ENCODE data around the gene PCDH12. TPM values are rescaled to one million over a fixed set of nuclear protein-coding genes. Genes with fewer than 3 reads are reported as not detected.

Gene PCDH12
- total and polyA plus RNA-seq, 8 donors = 9.8 to 42.7 (median 37.4) TPM

DNA sequence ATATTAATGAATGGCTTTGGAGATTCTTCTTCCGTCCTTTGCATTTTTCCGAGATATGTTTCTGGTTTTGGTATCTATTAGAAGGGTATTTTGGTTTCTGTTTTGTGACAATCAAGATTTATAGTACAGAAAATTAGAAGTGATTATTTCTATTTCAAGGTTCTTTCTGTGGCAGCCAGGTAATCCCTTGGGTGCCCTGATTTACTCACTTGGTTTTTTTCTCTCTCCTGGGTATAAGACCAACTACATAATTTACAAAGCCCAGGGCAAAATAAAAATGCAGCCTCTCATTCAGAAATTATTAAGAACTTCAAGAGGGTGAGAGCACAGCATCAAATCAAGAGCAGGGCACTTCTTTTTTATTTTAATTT is 8.9 kb upstream of the PCDH12 start:
- Histone ChIP-seq H3K27me3 (no peaks in the 10 kb centered on the region), H3K4me3 (no peak overlapping the region), H3K9me3 (no peaks in the 10 kb centered on the region), H3K36me3 (peaks cover 0 to 4% of the 10 kb centered on the region in 2 donors), H3K4me1 (peaks cover 10 to 26% of the 10 kb centered on the region in 2 donors), H3K27ac (no peak overlapping the region)
- intact Hi-C loops (cut with DNase I) = no loop called here
- DNase-seq (no peak), ATAC-seq (no peak)
- TF ChIP-seq, protein P1, sequence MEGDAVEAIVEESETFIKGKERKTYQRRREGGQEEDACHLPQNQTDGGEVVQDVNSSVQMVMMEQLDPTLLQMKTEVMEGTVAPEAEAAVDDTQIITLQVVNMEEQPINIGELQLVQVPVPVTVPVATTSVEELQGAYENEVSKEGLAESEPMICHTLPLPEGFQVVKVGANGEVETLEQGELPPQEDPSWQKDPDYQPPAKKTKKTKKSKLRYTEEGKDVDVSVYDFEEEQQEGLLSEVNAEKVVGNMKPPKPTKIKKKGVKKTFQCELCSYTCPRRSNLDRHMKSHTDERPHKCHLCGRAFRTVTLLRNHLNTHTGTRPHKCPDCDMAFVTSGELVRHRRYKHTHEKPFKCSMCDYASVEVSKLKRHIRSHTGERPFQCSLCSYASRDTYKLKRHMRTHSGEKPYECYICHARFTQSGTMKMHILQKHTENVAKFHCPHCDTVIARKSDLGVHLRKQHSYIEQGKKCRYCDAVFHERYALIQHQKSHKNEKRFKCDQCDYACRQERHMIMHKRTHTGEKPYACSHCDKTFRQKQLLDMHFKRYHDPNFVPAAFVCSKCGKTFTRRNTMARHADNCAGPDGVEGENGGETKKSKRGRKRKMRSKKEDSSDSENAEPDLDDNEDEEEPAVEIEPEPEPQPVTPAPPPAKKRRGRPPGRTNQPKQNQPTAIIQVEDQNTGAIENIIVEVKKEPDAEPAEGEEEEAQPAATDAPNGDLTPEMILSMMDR (IDR thresholded peaks at IDR 0.05) = no peak

- DNase-seq (no peak), ATAC-seq (no peak)
- intact Hi-C loops (cut with DNase I) = no loop called here
- Histone ChIP-seq H3K9me3 (no peaks in the 10 kb centered on the region), H3K36me3 (no peaks in the 10 kb centered on the region), H3K27ac (no peak overlapping the region), H3K27me3 (no peaks in the 10 kb centered on the region), H3K4me3 (no peak overlapping the region), H3K4me1 (peaks cover 10 to 28% of the 10 kb centered on the region in 2 donors)
- TF ChIP-seq, protein P1 (IDR thresholded peaks at IDR 0.05) = no peak
Observed at GRCh38 chr5:141966275-141966962, 8.4 kb upstream of the PCDH12 start.

DNA sequence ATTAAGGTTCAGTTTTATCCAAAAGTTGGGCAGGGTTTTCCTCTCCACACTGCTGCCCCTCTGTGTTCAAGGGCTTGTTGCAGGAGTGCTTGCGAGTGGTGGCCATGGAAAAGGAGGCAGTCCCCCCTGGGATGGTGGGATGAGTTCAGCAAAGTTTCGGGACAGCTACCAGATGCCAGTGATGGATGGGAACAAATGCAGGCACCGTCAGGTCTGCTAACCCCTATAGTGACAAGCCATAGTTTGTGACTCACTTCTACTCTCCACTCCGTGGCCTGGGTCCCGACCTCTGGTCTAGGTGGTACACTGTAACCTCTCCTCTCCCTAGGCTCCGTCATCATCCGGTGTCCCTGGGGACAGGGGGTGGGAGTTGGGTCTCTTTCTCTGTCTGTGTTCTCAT is 7.1 kb upstream of the PCDH12 start:
- Histone ChIP-seq H3K36me3 (no peaks in the 10 kb centered on the region), H3K4me3 (no peak overlapping the region), H3K4me1 (peaks cover 7 to 28% of the 10 kb centered on the region in 2 donors), H3K9me3 (no peaks in the 10 kb centered on the region), H3K27ac (no peak overlapping the region), H3K27me3 (no peaks in the 10 kb centered on the region)
- ATAC-seq = no peak
- no peak for DNase-seq
- intact Hi-C loops (cut with DNase I) = no loop called here
- TF ChIP-seq, protein P1 (IDR thresholded peaks at IDR 0.05) = no peak

GRCh38 chr5:141963701-141964100 is 5.7 kb upstream of the PCDH12 start:
- DNase-seq (no peak), ATAC-seq (no peak)
- H3K9me3 ChIP-seq = no peaks in the 10 kb centered on the region
- H3K4me3 ChIP-seq = no peak overlapping the region
- intact Hi-C loops (cut with DNase I) = loop anchor here in 1 of 2 donors (5.0 kb wide), 1 partner anchor 271 kb away; no protein-coding TSS in a partner anchor
- no peak overlapping the region for H3K27ac ChIP-seq
- peaks cover 7 to 34% of the 10 kb centered on the region in 2 donors for H3K4me1 ChIP-seq
- no peaks in the 10 kb centered on the region for H3K36me3 ChIP-seq
- TF ChIP-seq, protein P1 (IDR thresholded peaks at IDR 0.05) = no peak
- no peaks in the 10 kb centered on the region for H3K27me3 ChIP-seq

- intact Hi-C loops (cut with DNase I) = loop anchor here in 1 of 2 donors (5.0 kb wide), 1 partner anchor 269 kb away; no protein-coding TSS in a partner anchor
- H3K9me3 ChIP-seq = no peaks in the 10 kb centered on the region
- DNase-seq (no peak), ATAC-seq (no peak)
- TF ChIP-seq, protein P1 (IDR thresholded peaks at IDR 0.05) = no peak
- peaks cover 9 to 43% of the 10 kb centered on the region in 2 donors for H3K4me1 ChIP-seq
- H3K27me3 ChIP-seq = no peaks in the 10 kb centered on the region
- no peak overlapping the region for H3K27ac ChIP-seq
- no peaks in the 10 kb centered on the region for H3K36me3 ChIP-seq
- no peak overlapping the region for H3K4me3 ChIP-seq
Observed at GRCh38 chr5:141961466-141961865, 3.5 kb upstream of the PCDH12 start.

All from left lung (tissue), 10 donors.